ENCODE measurements around the gene FAM20C.
"Not testable (repeated sequence)": the region's sequence is repeated elsewhere in the genome, so short reads cannot be mapped to it uniquely, and the experiment has no call there.

The FAM20C gene

GRCh38 chr7:228610-229009 is 36.2 kb downstream of the FAM20C start:
- no peak for DNase-seq (ENCODE audit: low read depth in 2 of 2)

GRCh38 chr7:229184-229964 is 37.0 kb downstream of the FAM20C start:
- no peak for DNase-seq (ENCODE audit: low read depth in 2 of 2)

- no peak for DNase-seq (ENCODE audit: low read depth in 2 of 2)
Measured at GRCh38 chr7:230274-230673, 37.9 kb downstream of the FAM20C start.

GRCh38 chr7:231030-231857 is 38.9 kb downstream of the FAM20C start:
- DNase-seq (ENCODE audit: low read depth in 2 of 2), result no peak

GRCh38 chr7:231858-232246 is 39.5 kb downstream of the FAM20C start:
- no peak for DNase-seq (ENCODE audit: low read depth in 2 of 2)

GRCh38 chr7:232410-233248 is 40.3 kb downstream of the FAM20C start:
- DNase-seq (ENCODE audit: low read depth in 2 of 2), result no peak

- no peak for DNase-seq (ENCODE audit: low read depth in 2 of 2)
Measured at GRCh38 chr7:233249-234035, 41.1 kb downstream of the FAM20C start.

GRCh38 chr7:234051-234707 is 41.8 kb downstream of the FAM20C start:
- DNase-seq (ENCODE audit: low read depth in 2 of 2), result no peak

GRCh38 chr7:234708-235553 is 42.6 kb downstream of the FAM20C start:
- no peak for DNase-seq (ENCODE audit: low read depth in 2 of 2)

GRCh38 chr7:235576-236395 is 43.4 kb downstream of the FAM20C start:
- DNase-seq (ENCODE audit: low read depth in 2 of 2), result no peak

GRCh38 chr7:236967-237366 is 44.6 kb downstream of the FAM20C start:
- DNase-seq (ENCODE audit: low read depth in 2 of 2), result no peak

GRCh38 chr7:237385-237784 is 45.0 kb downstream of the FAM20C start:
- no peak for DNase-seq (ENCODE audit: low read depth in 2 of 2)

GRCh38 chr7:240146-240676 is 47.8 kb downstream of the FAM20C start:
- DNase-seq (ENCODE audit: low read depth in 2 of 2), result no peak

GRCh38 chr7:240887-241421 is 48.6 kb downstream of the FAM20C start:
- DNase-seq (ENCODE audit: low read depth in 2 of 2), result no peak

GRCh38 chr7:241513-241912 is 49.1 kb downstream of the FAM20C start:
- no peak for DNase-seq (ENCODE audit: low read depth in 2 of 2)

- DNase-seq (ENCODE audit: low read depth in 2 of 2), result not testable (repeated sequence)
Measured at GRCh38 chr7:242826-243579, 50.6 kb downstream of the FAM20C start.

GRCh38 chr7:243580-243978 is 51.2 kb downstream of the FAM20C start:
- not testable (repeated sequence) for DNase-seq (ENCODE audit: low read depth in 2 of 2)

- no peak for DNase-seq (ENCODE audit: low read depth in 2 of 2)
Measured at GRCh38 chr7:244974-245373, 52.6 kb downstream of the FAM20C start.

All from stimulated activated CD4-positive, alpha-beta T cell treated with anti-CD3 and anti-CD28 coated beads, Interleukin-4, amount 100 ng/mL, for 48 hours (primary cell).